PC-9 (cell line): Measurements from ENCODE around the gene ALB.

ENCODE experiments used
- EZH2 ChIP-seq: fragments of 200-600 bp; sonication (generic); IDR thresholded peaks from 2 replicates; pipeline ENCODE4 v1.8.0; 2017; ENCODE audit warnings: antibody characterized with exemption, low read depth
- TF ChIP-seq, protein P1 (sequence below): fragments of 200-600 bp; sonication (generic); conservative IDR thresholded peaks from 2 replicates; pipeline ENCODE4 v1.6.1; 2017; ENCODE audit warnings: mixed run types, antibody characterized with exemption, mild to moderate bottlenecking, moderate library complexity

DNA sequence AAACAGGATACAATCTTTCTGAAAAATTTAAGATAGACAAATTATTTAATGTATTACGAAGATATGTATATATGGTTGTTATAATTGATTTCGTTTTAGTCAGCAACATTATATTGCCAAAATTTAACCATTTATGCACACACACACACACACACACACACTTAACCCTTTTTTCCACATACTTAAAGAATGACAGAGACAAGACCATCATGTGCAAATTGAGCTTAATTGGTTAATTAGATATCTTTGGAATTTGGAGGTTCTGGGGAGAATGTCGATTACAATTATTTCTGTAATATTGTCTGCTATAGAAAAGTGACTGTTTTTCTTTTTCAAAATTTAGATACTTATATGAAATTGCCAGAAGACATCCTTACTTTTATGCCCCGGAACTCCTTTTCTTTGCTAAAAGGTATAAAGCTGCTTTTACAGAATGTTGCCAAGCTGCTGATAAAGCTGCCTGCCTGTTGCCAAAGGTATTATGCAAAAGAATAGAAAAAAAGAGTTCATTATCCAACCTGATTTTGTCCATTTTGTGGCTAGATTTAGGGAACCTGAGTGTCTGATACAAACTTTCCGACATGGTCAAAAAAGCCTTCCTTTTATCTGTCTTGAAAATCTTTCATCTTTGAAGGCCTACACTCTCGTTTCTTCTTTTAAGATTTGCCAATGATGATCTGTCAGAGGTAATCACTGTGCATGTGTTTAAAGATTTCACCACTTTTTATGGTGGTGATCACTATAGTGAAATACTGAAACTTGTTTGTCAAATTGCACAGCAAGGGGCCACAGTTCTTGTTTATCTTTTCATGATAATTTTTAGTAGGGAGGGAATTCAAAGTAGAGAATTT is 5.2 kb downstream of the ALB start:
- TF ChIP-seq, protein P1, sequence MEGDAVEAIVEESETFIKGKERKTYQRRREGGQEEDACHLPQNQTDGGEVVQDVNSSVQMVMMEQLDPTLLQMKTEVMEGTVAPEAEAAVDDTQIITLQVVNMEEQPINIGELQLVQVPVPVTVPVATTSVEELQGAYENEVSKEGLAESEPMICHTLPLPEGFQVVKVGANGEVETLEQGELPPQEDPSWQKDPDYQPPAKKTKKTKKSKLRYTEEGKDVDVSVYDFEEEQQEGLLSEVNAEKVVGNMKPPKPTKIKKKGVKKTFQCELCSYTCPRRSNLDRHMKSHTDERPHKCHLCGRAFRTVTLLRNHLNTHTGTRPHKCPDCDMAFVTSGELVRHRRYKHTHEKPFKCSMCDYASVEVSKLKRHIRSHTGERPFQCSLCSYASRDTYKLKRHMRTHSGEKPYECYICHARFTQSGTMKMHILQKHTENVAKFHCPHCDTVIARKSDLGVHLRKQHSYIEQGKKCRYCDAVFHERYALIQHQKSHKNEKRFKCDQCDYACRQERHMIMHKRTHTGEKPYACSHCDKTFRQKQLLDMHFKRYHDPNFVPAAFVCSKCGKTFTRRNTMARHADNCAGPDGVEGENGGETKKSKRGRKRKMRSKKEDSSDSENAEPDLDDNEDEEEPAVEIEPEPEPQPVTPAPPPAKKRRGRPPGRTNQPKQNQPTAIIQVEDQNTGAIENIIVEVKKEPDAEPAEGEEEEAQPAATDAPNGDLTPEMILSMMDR = no peak
- no peak for TF ChIP-seq EZH2
